K562 (cell line): ENCODE results near the gene SLC25A45. TPM values are rescaled to one million over a fixed set of nuclear protein-coding genes. Genes with fewer than 3 reads are reported as not detected.

Experiments
- ARHGAP35 ChIP-seq: fragments of 450-650 bp; IDR thresholded peaks from 2 replicates; pipeline ENCODE4 v1.6.1; 2018; ENCODE audit not compliant: partially characterized antibody
- ARNT ChIP-seq, 2 experiments: fragments of 450-650 bp; IDR thresholded peaks; 2 replicates each; pipeline ENCODE4 v1.6.1; 2016; ENCODE audit warnings: mild to moderate bottlenecking in 1 of 2
- BCOR ChIP-seq: fragments of 450-650 bp; IDR thresholded peaks from 2 replicates; pipeline ENCODE4 v1.6.1; 2016
- BRF1 ChIP-seq: IDR thresholded peaks from 3 replicates; pipeline ENCODE4 v1.6.1; 2011; ENCODE audit warnings: borderline replicate concordance, mild to moderate bottlenecking; ENCODE audit not compliant: insufficient read length; ENCODE audit errors: extremely low read depth
- CBX5 ChIP-seq: IDR thresholded peaks from 2 replicates; pipeline ENCODE4 v1.6.1; 2014; ENCODE audit warnings: low read depth, borderline replicate concordance
- ESRRA ChIP-seq: fragments of 450-650 bp; IDR thresholded peaks from 2 replicates; pipeline ENCODE4 v1.6.1; 2014; ENCODE audit warnings: low read depth, mild to moderate bottlenecking, moderate library complexity, borderline replicate concordance
- HDAC8 ChIP-seq: fragments of 450-650 bp; IDR thresholded peaks from 2 replicates; pipeline ENCODE4 v1.6.1; 2016; ENCODE audit warnings: mild to moderate bottlenecking, missing genetic modification characterization, moderate library complexity, missing compliant biosample characterization
- ILF3 ChIP-seq: fragments of 450-650 bp; IDR thresholded peaks from 2 replicates; pipeline ENCODE4 v1.6.1; 2018; ENCODE audit warnings: antibody characterized with exemption, mild to moderate bottlenecking, moderate library complexity, borderline replicate concordance
- JUNB ChIP-seq: fragments of 450-650 bp; formaldehyde crosslinking; conservative IDR thresholded peaks from 2 replicates; pipeline ENCODE4 v1.4.0; 2020; ENCODE audit warnings: mild to moderate bottlenecking
- MBD2 ChIP-seq: sonication (generic); IDR thresholded peaks from 2 replicates; pipeline ENCODE4 v1.6.1; 2016; ENCODE audit warnings: low read depth, borderline replicate concordance
- PTTG1 ChIP-seq: fragments of 450-650 bp; IDR thresholded peaks from 2 replicates; pipeline ENCODE4 v1.6.1; 2016; ENCODE audit warnings: low read depth, mild to moderate bottlenecking, missing genetic modification characterization, missing compliant biosample characterization
- RB1 ChIP-seq: fragments of 450-650 bp; IDR thresholded peaks from 2 replicates; pipeline ENCODE4 v1.6.1; 2017; ENCODE audit warnings: low read depth, mild to moderate bottlenecking
- SREBF1 ChIP-seq: fragments of 150-350 bp; IDR thresholded peaks from 2 replicates; pipeline ENCODE4 v1.6.1; 2014; ENCODE audit warnings: antibody characterized with exemption, low read depth, low read length, borderline replicate concordance
- TAF7 ChIP-seq: fragments of 450-650 bp; IDR thresholded peaks from 2 replicates; pipeline ENCODE4 v1.6.1; 2016; ENCODE audit warnings: missing genetic modification characterization, missing compliant biosample characterization
- U2AF2 ChIP-seq: fragments of 200-400 bp; formaldehyde crosslinking; optimal IDR thresholded peaks from 2 replicates; pipeline ENCODE3; 2017; ENCODE audit warnings: low read depth, mild to moderate bottlenecking, low read length
- YBX1 ChIP-seq: fragments of 450-650 bp; IDR thresholded peaks from 2 replicates; pipeline ENCODE4 v1.7.1; 2016; ENCODE audit warnings: mild to moderate bottlenecking
- ZKSCAN1 ChIP-seq: fragments of 150-350 bp; IDR thresholded peaks from 2 replicates; pipeline ENCODE4 v1.6.1; 2016; ENCODE audit warnings: low read depth, low read length
- ZNF174 ChIP-seq: fragments of 250-450 bp; sonication (Bioruptor Pico); IDR thresholded peaks from 2 replicates; pipeline ENCODE4 v1.4.0; 2020; ENCODE audit warnings: mild to moderate bottlenecking
- ZNF224 ChIP-seq: sonication (generic); formaldehyde crosslinking; IDR thresholded peaks from 2 replicates; pipeline ENCODE4 v1.8.0; 2022; ENCODE audit warnings: mild to moderate bottlenecking, missing genetic modification reagents
- ZNF436 ChIP-seq: fragments of 250-450, 450-650 bp; sonication (Bioruptor Pico); formaldehyde crosslinking; IDR thresholded peaks from 2 replicates; pipeline ENCODE4 v1.7.0; 2020; ENCODE audit warnings: mild to moderate bottlenecking
- polyA plus RNA-seq, 8 experiments: library from polyadenylated mRNA; depleted of rRNA in 4 of 8; stranded (reverse) in 5 of 8; unstranded in 3 of 8; fragments of >200 nt; fragmentation: Nextera tagmentation in 2 of 8; fragmentation: Illumina TruSeq in 1 of 8; extraction: Ambion mirVana in 2 of 8; extraction: Trizol in 1 of 8; gene quantifications; 2 replicates each; pipeline versions ENCODE4 v1.2.1 to v1.2.3, GENCODE V29; 2011 to 2014; ENCODE audit warnings: inconsistent platforms in 1 of 8, missing spikeins in 1 of 8
- total RNA-seq, 7 experiments: library from RNA; depleted of rRNA in 6 of 7; stranded (reverse); fragments of >200 nt in 6 of 7; fragmentation: Illumina TruSeq in 2 of 7; extraction: Trizol in 2 of 7; gene quantifications; 2 replicates each; pipeline versions ENCODE4 v1.2.1 to v1.2.3, GENCODE V29; 2011 to 2021; ENCODE audit warnings: low replicate concordance in 1 of 7
- TF ChIP-seq, protein P1 (sequence below): fragments of 450-650 bp; formaldehyde crosslinking; IDR thresholded peaks from 2 replicates; pipeline ENCODE4 v1.4.0; 2020; ENCODE audit warnings: mild to moderate bottlenecking, moderate library complexity
- TF ChIP-seq, protein P2 (sequence below), 2 experiments: fragments of 250-450 bp in 1 of 2; fragments of 450-650 bp in 1 of 2; sonication (Bioruptor Pico) in 1 of 2; IDR thresholded peaks; 2 replicates each; pipeline versions ENCODE4 v1.6.1 to v1.8.0; 2016 to 2021; ENCODE audit warnings: mild to moderate bottlenecking in 2 of 2, moderate library complexity in 2 of 2, missing compliant biosample characterization in 1 of 2, missing genetic modification characterization in 1 of 2
- TF ChIP-seq, protein P3 (sequence below): IDR thresholded peaks from 2 replicates; pipeline ENCODE4 v1.6.1; 2011; ENCODE audit warnings: borderline replicate concordance, low read depth, mild to moderate bottlenecking, moderate library complexity, low read length; ENCODE audit not compliant: insufficient read depth, poor library complexity, severe bottlenecking
- TF ChIP-seq, protein P4 (sequence below): IDR thresholded peaks from 2 replicates; pipeline ENCODE4 v1.6.1; 2016; ENCODE audit warnings: missing genetic modification characterization, missing compliant biosample characterization

SLC25A45 gene
- total and polyA plus RNA-seq, 9 of the 15 experiments (the other 6 are each of a cell fraction or from before 2014, with no cell fraction given), result 0.15 to 2.3 (median 0.68) TPM

DNA sequence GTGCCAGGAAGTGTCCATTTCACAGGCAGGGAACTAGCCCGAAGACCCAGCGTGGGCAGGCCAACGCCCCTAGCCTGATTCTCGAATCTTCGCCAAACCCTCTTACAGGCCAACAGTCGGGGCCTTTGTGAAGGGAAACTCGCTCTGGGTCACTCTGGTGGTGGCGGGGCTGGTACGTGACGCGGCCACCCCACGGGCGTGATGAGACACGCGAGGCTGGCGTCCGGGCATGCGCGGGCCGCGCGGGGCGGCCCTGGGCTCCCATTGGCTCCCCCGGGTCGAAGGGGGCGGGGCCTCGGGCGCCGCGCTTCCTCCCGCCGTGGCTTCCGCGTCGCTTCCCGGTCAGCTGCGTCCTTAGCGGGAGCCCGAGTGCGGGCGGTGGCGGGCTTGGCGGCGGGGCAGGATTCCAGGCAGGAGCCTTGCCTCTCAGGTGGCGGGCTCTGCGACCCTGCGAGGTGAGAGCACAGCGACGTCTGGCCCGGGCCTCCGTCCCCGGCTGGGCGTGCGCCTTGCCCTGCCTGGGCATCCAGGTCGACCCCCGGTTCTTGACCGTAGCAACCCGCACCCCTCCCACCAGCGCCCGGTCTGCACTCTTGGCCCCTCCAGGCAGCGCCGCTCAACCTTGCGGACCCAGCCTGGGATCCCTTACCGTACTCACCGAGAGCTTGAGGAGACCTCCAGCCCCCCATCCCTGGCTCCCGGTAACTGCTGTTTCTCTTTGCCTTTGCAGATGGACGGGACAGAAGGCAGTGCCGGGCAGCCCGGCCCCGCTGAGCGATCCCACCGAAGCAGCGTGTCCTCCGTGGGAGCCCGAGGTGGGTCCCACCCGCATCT, 4.1 kb upstream of the SLC25A45 start, which contains the start of gene FRMD8 (continued):
- 0 out of 2 replicates have a peak, but pooled peaks have one; percentile 34 for TF ChIP-seq TAF7 (tag)
- TF ChIP-seq SREBF1, result 0 out of 2 replicates have a peak, but pooled peaks have one; percentile 17
- TF ChIP-seq ZNF436, result no peak
- no peak for TF ChIP-seq PTTG1 (tag)
- TF ChIP-seq ZNF174, result no peak
- TF ChIP-seq ARHGAP35, result no peak
- TF ChIP-seq, protein P1, sequence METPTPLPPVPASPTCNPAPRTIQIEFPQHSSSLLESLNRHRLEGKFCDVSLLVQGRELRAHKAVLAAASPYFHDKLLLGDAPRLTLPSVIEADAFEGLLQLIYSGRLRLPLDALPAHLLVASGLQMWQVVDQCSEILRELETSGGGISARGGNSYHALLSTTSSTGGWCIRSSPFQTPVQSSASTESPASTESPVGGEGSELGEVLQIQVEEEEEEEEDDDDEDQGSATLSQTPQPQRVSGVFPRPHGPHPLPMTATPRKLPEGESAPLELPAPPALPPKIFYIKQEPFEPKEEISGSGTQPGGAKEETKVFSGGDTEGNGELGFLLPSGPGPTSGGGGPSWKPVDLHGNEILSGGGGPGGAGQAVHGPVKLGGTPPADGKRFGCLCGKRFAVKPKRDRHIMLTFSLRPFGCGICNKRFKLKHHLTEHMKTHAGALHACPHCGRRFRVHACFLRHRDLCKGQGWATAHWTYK (CRISPR knock-in tag), result no peak; the same call in none of the 2 replicates
- no peak for TF ChIP-seq BCOR
- TF ChIP-seq MBD2, result no peak; the same call in 1 of the 2 replicates
- TF ChIP-seq ZKSCAN1, result 0 out of 2 replicates have a peak, but pooled peaks have one; percentile 14
- peak; percentile 54 for TF ChIP-seq ESRRA
- TF ChIP-seq ILF3, result no peak
- TF ChIP-seq ZNF224 (CRISPR knock-in tag), result no peak
- TF ChIP-seq YBX1, result no peak
- no peak for TF ChIP-seq BRF1
- TF ChIP-seq, protein P2, sequence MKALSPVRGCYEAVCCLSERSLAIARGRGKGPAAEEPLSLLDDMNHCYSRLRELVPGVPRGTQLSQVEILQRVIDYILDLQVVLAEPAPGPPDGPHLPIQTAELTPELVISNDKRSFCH (CRISPR knock-in tag; IDR thresholded peaks at IDR 0.05), result no peak
- TF ChIP-seq, protein P2 (tag; IDR thresholded peaks at IDR 0.05), result peak; percentile 92
- peak; percentile 81 for TF ChIP-seq HDAC8 (tag)
- TF ChIP-seq CBX5, result no peak
- TF ChIP-seq U2AF2, result no peak
- TF ChIP-seq ARNT (IDR thresholded peaks at IDR 0.05), result no peak
- TF ChIP-seq, protein P3, sequence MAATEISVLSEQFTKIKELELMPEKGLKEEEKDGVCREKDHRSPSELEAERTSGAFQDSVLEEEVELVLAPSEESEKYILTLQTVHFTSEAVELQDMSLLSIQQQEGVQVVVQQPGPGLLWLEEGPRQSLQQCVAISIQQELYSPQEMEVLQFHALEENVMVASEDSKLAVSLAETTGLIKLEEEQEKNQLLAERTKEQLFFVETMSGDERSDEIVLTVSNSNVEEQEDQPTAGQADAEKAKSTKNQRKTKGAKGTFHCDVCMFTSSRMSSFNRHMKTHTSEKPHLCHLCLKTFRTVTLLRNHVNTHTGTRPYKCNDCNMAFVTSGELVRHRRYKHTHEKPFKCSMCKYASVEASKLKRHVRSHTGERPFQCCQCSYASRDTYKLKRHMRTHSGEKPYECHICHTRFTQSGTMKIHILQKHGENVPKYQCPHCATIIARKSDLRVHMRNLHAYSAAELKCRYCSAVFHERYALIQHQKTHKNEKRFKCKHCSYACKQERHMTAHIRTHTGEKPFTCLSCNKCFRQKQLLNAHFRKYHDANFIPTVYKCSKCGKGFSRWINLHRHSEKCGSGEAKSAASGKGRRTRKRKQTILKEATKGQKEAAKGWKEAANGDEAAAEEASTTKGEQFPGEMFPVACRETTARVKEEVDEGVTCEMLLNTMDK, result no peak
- peak; percentile 92 for TF ChIP-seq RB1
- TF ChIP-seq, protein P4, sequence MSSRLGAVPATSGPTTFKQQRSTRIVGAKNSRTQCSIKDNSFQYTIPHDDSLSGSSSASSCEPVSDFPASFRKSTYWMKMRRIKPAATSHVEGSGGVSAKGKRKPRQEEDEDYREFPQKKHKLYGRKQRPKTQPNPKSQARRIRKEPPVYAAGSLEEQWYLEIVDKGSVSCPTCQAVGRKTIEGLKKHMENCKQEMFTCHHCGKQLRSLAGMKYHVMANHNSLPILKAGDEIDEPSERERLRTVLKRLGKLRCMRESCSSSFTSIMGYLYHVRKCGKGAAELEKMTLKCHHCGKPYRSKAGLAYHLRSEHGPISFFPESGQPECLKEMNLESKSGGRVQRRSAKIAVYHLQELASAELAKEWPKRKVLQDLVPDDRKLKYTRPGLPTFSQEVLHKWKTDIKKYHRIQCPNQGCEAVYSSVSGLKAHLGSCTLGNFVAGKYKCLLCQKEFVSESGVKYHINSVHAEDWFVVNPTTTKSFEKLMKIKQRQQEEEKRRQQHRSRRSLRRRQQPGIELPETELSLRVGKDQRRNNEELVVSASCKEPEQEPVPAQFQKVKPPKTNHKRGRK (tag), result no peak
- TF ChIP-seq JUNB (CRISPR knock-in tag), result no peak
